Occipital lobe (tissue), 2 donors: ENCODE data around the gene SEMA3C. TPM values are rescaled to one million over a fixed set of nuclear protein-coding genes. Genes with fewer than 3 reads are reported as not detected.

Source experiments
- DNase-seq: peaks from one replicate; lab custom pipeline; 2025; lab: John Stamatoyannopoulos, UW
- total RNA-seq: library from RNA; depleted of rRNA; stranded (reverse); fragments of >200 nt; gene quantifications from one replicate; pipeline ENCODE4 v1.2.3, GENCODE V29; 2014

SEMA3C gene
- total RNA-seq, 1 donor from 2014 or later: 289 TPM

DNA sequence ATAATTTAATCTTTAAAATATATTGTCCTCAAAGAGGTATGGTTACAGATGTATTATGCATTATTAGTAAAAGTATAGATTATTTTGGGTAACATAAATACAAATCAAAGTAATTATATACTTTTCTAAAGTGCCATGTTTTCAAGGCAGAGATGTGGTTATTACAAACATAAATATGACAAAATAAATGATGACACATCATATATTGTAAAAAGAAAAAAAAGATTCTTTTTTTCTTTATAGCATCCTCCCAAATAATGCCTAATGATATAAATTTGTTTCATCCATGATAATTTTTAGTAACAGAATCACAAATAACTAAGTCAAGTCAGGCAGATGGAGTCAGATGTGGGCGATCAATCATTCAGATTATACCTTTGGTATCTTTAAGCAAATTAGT lies 29.3 kb downstream of the SEMA3C start:
- no peak for DNase-seq

DNA sequence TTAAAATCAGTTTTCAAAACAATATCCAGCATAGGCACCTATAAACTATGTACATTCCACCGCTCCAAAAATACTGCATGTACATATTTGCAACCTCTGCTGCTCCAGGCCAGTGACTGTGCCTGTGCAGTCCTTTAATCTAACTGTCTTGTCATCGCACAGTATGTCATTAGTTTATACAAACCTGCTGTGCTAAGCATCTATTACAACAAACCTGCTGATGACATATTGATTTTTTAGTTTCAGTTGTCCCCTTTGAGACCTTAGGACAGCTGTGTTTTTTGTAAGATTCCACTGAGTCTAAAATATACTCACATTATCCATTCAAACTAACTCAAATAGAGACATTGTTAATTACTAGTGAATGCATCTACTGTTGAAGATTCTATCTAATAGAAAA lies 33.1 kb downstream of the SEMA3C start:
- no peak for DNase-seq

DNA sequence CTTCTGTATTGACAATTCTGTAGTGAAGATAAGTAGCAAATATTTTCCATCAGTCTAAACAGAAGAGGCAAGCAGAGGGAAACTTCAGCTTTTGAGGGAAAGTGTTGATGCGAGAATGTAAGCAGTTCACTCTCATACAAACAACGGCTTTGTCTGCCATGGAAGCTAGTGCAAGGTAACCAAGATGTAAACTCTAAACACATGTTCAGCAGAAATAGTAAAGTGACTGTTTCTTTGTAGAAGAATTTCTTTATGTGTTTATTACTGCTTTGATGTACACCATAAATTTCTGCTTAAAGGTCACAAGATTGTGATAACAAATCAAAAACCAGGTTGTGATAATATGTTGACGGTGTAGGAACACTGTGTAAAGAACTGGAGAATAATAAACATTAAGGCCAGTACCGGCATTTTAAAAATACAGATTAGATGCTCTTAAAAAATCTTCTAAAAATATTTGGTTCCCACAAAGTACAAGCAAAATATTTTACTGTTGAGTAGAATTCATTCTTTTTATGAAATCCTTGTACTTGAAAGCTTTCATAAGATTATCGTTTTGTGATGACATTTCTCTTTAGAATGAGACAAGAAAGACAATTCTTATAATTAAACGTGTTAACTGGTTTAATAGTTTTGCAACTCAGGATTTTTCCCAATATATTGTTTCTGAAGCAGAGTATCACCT lies 34.2 kb downstream of the SEMA3C start:
- no peak for DNase-seq

DNA sequence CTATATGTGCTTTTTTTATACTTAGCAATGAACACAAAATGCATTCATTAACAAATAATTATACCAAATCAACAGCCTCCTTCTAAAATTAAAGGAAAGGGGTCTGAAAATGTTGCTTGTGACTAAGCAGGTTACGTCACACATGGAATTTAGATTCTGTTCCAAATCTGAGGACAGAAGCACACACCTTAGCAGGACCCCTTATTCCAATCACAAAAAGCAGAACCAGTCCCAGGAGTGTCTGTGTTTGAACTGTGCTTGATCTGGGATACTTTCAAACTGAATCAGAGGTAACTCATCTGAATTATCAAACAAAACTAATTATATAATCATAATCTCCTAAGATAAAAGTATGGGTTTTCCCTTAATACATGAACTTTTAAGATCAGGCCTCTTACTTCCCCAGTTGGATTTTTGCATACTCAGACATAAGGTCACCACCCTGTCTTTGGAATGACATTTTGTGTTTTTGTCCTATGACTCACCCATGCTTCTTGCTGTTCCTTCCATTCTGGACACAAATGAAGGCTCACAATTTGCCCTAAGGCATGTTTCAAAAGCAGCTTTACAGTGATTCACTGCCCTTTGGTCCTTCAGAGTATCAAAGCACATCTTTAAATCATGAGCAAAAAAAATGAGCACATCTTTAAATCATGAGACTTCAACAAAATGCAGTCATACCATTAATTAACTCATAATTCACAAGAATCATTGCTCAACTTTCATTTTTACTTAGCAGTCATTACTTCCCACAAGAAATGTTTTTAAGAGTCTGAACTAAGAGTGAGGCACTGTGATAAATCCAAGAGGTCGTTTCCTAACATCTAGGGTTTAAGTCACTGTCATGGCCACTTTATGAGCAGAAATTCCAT lies 35.5 kb downstream of the SEMA3C start:
- no peak for DNase-seq

DNA sequence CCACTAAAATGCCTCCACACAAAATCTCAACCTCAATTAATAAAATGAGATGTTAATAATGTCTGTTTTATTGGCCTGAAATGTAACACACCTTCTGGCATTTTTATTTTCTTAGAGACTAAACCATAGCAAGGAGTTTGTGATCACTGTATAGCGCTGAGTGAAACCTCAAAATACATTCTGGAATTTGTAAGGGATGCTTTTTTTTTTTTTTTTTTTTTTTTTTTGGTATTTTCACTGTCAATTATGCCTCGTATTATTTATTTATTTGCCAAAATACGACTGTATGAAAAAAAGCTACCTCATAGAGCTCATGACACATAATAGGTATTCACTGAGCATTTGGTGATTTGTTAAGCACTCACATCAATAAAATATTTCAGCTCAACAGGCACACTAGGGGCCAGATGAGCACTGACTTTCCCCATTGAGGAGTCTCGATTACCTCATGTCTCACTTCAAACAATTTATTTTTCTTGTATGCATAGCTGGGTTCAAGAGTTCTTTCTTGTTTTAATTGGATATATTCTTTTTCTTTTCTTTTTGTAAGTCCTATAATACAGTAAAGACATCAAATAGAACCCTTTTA lies 36.5 kb downstream of the SEMA3C start:
- DNase-seq: no peak

DNA sequence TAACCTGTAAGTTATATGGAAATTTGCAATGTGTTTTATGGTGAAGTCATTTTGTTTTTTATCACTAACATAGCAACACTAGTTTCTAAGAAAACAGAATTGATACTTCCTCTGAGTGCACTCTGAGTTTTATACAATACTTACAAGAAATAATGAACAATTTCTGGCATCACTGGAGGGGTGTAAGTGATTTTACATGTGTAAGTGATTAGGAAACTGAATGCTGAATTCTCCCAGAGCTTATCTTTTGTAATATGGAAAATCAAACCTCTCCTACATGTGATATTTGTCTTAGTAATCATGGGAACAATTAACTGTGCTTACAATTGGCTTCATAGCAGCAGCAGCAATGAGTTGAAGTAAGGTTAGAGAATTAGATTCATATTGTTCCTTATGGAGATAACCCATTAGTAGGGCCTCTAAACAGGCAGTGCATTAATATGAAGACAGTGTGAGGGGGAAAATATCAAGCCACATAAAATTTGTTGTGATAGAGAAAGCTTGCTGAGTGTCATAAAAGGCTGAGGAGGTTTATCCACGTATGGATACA lies 37.4 kb downstream of the SEMA3C start:
- DNase-seq: no peak

DNA sequence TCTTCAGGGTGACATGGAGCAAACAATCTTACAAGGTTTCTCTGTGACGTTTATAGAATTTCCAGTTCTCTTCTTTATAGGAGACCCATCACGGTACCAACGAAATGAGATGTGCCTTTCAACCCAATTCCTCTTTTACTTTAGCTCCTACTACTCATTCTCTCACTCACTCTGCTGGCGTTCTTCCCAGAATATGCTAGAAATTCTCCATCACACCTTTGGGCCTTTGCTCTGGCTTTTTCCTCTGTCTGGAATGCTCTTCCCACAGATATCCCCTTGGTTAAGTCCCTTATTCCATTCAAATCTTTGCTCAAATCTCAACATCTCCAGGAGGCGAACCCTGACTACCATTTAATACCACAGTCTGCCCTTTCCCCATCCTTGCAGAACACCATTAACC lies 39.0 kb downstream of the SEMA3C start:
- no peak for DNase-seq

DNA sequence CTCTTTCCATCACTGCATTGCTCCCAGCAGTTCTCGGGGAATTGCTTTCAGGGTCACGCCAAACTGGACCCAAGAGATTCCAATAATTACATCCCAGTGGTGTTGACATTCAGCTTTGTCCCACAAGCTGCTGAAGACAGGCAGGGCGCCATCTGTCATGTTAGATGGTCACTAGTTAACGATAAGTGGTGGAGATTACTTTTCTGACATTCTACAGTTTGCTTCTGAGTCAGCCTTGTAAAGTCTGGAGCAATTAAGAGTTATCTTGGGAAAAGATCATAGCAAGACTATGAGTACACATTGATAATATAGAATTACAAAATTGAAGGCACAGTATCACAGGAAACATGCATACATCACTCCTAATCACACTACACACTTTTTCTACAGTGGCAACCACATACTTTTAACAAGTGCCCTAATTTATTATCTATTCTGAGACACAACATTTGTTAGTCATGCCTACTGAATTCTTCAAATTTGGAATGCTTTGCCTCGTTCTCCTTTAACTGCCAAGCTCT lies 41.9 kb downstream of the SEMA3C start:
- DNase-seq: no peak

DNA sequence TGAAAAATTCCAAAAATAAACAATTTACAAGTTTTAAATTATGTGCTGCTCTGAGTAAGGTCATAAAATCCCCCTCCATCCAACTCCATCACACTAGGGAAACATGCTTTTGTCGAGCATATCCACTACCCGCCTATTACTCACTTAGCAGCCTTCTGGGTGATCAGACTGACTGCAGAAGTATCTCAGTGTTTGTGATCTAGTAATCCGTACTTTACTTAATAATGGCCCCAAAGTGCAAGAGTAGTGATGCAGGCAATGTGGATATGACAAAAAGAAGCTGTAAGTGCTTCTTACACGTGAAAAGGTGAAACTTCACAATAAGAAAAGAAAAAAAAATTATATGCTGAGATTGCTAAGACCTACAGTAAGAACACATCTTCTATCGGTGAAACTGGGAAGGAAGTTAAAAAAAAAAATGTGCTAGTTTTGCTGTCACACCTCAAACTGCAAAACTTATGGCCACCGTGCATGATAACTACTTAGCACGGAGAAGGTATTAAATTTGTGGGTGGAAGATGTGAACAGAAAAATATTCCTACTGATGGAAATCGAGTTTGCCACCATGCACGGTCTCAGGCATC lies 43.2 kb downstream of the SEMA3C start:
- no peak for DNase-seq

DNA sequence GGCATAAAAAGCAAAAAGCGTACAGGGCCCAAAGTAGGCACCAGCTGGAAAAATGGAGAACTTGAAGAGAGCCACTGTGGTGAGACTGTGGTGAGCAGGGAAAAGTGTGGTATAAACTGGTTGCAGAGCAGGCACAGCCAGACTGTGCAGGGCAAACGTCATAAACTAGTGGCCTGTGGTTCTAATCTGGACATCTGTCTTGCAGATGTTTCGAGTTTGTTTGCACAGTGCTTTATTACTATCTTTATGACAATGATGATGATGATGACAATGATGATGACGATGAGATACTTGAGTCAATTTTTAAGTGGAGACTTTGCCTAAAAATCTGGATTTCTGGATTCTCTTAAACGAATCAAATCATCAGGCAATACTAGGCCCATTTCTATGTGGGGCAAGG lies 45.7 kb downstream of the SEMA3C start:
- DNase-seq: no peak

DNA sequence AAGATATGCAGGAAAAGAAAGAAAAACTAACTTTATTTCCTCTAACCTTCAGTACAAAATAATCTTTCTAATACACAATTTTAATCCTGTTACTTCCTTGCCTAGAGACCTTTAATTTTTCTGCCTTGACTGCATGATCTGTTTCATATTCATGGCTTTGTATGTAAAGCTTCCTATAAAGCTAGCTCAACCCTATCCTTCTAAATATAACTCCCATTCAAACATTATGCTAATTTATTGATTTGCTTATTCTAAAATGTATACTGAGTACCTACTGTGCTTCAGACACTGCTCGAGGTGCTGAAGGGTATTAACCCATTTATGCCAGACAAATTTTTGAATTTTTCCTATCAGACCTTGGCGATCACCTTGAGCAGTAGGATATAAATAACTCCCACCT lies 47.6 kb downstream of the SEMA3C start:
- no peak for DNase-seq

DNA sequence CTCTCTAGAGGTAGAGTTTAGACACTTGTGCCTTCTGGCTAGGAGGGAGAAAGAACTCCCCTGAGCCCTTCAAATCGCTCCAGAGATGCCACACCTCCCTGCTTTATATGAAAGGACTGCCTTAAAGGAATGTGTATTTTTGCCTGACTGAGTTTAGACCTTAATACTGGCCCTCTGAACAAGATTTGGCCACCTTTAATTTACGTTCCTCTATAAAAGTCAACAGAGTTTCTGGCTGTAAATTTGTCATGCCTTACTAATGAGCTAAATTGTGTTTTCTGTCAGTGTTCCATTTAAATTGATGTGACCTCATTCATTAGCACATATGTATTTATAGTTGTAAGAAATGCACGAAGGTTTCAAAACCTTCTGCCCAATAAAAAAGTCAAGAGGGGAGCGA lies 48.0 kb downstream of the SEMA3C start:
- DNase-seq: no peak

DNA sequence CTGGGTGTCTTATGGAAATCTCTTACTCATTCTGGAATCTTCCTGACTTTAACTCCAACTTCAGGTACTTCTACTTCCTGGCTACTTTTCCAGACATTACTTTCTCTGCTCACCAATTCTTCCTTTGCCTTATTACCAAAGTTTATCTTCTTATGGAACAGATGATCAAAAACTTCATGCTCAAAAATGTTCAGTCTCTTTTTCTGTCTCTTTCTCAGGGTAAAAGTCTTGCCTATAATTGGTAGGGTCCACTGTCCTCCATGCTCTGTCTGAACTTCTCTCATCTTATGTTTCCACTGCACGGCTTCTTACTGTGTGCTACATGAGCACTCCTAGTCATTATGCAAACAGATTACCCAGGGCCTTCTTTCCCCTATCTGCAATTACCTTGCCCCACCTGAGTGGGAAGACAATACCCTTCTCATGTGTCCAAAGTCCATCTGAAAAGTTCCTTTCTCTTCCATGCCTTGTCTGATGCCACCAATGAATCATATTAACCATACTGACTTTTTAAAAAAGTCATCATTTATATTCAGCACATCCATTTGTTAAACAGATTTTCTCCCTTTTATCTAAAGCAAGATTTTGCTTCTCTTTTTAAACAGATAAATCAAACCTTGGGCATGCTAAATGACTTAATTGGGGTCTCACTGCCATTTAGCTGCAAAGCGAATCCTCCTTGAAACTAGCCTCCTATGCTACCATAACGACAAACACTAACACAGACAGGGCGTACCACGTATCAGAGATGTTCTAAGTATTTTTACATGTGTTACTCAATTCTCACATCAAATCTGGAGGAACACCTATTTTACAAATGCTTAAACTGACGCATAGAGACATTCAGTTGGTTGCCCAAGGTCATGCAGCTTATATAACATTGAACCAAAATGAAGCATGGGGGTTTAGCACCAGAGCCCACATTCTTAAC lies 48.8 kb downstream of the SEMA3C start:
- no peak for DNase-seq

DNA sequence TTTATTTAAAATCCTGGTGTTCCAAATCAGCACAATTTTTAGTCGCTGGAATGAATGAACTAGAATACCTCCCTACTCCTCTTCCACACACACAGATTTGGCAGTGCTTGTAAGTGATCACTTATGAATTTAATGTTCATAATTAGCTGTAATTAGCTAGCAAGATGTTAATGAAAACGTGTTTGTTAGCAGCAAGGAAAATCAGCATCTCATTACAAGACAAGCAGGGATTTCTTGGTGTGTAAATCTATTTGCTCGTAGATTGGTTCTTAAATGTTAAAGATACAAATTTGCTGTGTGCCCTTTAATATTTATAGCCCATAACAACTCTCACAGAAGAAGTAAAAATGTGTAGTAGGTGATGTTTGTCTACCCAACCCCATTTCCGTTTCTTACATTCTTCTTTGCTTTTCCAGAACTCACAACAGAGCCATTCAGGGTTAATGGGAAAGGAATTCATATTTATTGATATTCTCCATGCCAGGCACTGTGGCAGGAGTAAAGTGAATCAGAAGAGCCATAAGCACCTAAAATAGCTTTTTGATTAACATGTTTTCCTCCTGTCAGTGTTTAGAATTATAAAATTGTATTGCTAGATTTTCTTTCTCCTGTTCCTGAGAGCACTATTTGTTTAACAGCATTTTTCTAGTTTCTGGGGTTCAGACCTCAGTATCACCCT lies 49.6 kb downstream of the SEMA3C start:
- no peak for DNase-seq

DNA sequence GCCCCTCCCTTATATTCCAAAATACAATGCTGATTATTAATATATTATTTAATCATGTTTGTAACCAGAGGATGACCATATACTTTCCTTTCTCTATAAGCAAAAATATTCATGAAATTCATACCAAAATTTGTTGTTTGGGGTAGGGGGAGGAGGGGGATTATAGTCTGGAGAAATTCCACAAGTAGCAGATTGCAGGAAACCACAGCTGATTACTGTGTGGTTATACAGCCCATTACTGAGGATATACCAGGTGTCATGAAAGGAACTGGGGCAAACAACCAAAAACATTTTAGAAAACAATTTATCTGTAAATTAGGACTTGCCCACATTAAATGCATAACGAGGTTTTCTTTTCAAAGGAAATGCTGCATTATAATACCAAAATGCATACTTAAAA lies 50.3 kb downstream of the SEMA3C start:
- no peak for DNase-seq

DNA sequence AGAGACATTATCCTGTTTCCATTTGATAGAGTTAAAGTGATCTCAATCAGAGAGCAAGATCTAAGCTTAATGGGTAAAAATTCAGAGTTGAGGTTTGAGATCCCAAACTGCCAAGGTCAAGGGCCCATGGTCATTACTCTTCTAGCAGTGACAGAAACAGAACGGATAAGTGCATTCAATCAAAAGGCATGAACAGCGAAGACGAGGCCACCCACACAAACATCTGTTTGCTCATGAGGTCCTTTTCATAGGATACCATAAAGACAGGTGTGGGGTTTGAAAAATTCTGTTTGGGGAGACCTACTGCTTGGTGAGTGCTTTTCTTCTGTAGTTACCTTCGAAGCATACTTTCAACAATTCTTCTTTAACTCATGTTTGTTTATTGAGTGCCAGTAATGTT lies 58.3 kb downstream of the SEMA3C start:
- no peak for DNase-seq

DNA sequence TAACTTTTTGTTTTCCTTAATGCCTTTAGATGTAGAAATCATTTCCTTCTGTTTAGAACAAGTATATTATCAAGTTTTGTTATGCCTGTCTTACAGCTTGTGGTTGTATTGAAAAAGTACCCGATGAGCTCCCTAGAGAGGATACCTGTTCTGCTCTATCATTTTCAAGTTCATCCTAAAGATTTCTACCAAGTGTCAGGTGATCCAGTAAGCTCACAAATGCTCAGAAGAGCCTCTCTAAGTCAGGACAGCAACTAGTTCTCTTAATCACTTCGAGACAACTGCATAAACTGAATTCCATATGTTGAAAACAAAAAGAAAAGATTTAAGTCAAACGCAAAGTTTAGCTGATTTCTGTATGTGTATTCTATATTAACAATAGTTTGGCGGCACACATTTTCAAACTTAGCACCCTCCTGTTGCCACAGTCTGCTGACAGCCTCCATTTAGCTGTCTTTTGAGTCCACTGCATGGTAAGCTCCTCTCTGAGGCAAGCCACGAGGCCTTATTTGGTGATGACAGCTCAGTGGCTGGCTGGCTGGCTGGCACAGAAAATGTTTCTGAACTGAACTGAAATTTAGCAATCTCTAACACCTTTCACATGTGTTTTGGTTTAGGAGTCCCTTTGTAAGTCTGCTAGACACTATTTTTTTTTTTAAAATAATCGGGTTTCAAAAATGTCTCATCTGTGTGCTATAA lies 59.4 kb downstream of the SEMA3C start:
- DNase-seq: no peak

DNA sequence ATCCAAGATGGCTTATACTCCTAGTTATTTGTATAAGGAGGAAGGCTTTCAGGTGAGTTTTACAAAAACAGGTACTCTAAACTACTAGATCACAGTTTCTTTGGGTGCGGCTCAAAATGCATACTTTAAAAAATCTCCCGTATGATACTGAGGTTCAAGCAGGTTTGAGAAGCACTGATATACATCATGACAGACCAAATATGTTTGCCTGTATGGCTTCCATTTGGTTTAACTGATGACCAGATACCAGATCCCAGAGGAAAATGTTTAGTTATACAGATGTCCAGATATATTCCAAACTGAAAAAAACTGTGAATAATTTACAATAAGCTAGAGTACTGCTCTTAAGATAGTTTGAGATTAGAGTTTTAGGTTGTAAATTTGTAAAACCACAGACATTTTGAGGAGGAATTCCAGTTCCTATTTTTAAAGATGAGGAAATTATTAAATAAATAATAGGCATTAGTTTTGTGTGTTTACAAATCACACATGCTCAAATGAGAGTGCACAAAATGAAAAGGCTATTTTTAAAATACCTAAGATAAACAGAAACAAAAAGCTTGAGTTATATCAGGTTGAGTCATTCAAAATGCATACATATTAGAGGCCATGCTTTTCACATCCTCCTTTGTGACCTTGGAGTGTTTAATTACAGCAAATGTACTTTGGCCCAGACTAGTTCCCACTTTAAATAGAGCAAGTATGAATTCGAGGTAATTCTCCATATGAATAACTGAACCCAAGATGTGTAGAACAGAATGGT lies 60.5 kb downstream of the SEMA3C start:
- no peak for DNase-seq

DNA sequence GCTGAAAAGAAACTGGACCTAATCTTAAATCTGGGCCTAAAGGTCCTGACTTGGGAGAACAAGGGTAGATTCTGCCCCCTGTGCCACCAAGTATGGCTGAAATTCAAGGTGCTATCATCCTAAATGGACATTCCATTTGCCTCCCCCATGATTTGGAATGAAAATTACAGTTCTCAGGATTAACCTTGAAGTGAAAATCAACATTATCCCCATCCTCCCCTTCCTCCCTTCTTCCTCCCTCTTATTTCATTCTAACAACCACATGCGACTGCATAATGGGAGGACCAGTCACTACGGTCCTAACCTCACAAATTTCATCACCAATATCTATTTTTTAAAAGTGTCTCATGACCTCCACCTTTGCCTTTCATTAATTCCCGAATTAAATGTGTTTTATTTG lies 62.1 kb downstream of the SEMA3C start:
- DNase-seq: no peak
